Activated naive CD8-positive, alpha-beta T cell treated with anti-CD3 and anti-CD28 coated beads, Interleukin-2, amount 50 U/mL, for 24 hours (primary cell): ENCODE data around the gene GALT.

Experiments
- ATAC-seq: fragments of 150-1000 bp; cut with Tn5 transposase; one replicate; pipeline ENCODE4 v1.10.0; 2021
- DNase-seq: peaks from one replicate; pipeline ENCODE4 v3.0.0; 2021
- H3K27ac Mint-ChIP-seq: one replicate; pipeline ENCODE4 v1.8.0; 2021; ENCODE audit warnings: mild to moderate bottlenecking, mixed read lengths
- H3K27me3 Mint-ChIP-seq: one replicate; pipeline ENCODE4 v1.8.0; 2021; ENCODE audit warnings: mixed read lengths
- H3K36me3 Mint-ChIP-seq: one replicate; pipeline ENCODE4 v1.8.0; 2021; ENCODE audit warnings: low read depth, mixed read lengths
- H3K4me1 Mint-ChIP-seq: one replicate; pipeline ENCODE4 v1.8.0; 2021; ENCODE audit warnings: mixed read lengths
- H3K4me3 Mint-ChIP-seq: one replicate; pipeline ENCODE4 v1.8.0; 2021; ENCODE audit warnings: mild to moderate bottlenecking, moderate library complexity, mixed read lengths
- H3K9me3 Mint-ChIP-seq: one replicate; pipeline ENCODE4 v1.8.0; 2021; ENCODE audit warnings: mixed read lengths

Gene GALT

GRCh38 chr9:34646211-34647083, at the start of gene GALT:
TSS of gene GALT (plus strand) at chr9:34646675. CDS start at chr9:34646705, 30 bp downstream.
- H3K9me3 Mint-ChIP-seq: no peaks in the 10 kb centered on the region
- H3K27me3 Mint-ChIP-seq: no peaks in the 10 kb centered on the region
- H3K27ac Mint-ChIP-seq: peak within 1 kb of the TSS; percentile 89
- peaks cover 17% of the 10 kb centered on the region for H3K36me3 Mint-ChIP-seq
- peak; percentile 99 for DNase-seq
- peaks cover 26% of the 10 kb centered on the region for H3K4me1 Mint-ChIP-seq
- peak; percentile 82 for ATAC-seq
- H3K4me3 Mint-ChIP-seq: peak within 1 kb of the TSS; percentile 86

DNA sequence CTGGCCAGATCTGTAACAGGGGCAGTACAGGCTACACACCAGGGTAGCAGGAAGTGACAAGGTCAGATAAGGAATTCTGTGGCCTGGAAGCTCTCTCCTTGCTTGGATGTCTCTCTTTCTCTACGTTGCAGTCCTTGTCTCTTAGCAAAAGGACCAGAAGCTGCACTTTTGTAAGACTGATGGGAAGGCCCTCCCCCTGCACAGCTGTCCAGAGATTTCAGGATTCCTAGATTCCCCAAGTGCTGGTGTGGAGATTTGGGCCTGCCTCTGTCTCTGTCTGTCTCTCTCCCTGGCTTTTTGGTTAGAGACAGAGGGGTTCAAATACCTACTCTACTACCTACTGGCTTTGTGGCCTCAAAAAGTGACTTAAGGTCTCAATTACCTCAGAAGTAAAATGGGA, 46.9 kb upstream of the GALT start:
- peaks cover 22% of the 10 kb centered on the region for H3K27me3 Mint-ChIP-seq
- no peak for ATAC-seq
- H3K4me3 Mint-ChIP-seq: no peak overlapping the region
- no peaks in the 10 kb centered on the region for H3K4me1 Mint-ChIP-seq
- no peak overlapping the region for H3K27ac Mint-ChIP-seq
- H3K36me3 Mint-ChIP-seq: no peaks in the 10 kb centered on the region
- no peak for DNase-seq
- H3K9me3 Mint-ChIP-seq: no peaks in the 10 kb centered on the region

DNA sequence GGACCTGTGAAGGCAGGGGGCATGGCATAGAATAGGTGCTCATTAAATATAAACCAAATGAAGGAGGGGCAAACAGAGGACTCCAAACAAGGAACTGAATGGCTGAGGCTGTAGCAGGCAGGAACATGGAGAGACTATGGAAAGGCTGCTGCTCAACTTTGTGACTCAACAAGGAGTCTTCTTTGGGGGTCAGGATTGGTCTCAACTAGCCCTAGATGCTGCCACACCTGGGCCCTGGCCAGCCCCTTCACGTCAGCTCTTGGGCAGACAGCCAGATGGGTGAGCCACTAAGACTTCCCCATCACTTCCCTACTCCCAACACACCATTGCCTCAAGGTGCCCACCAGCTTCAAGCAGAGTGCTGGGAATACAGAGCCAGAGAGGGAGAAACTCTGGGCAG, 45.6 kb upstream of the GALT start:
- Mint-ChIP-seq H3K9me3 (no peaks in the 10 kb centered on the region), H3K27ac (no peak overlapping the region), H3K4me1 (no peaks in the 10 kb centered on the region), H3K4me3 (no peak overlapping the region), H3K27me3 (peaks cover 19% of the 10 kb centered on the region), H3K36me3 (no peaks in the 10 kb centered on the region)
- ATAC-seq (no peak), DNase-seq (no peak)

DNA sequence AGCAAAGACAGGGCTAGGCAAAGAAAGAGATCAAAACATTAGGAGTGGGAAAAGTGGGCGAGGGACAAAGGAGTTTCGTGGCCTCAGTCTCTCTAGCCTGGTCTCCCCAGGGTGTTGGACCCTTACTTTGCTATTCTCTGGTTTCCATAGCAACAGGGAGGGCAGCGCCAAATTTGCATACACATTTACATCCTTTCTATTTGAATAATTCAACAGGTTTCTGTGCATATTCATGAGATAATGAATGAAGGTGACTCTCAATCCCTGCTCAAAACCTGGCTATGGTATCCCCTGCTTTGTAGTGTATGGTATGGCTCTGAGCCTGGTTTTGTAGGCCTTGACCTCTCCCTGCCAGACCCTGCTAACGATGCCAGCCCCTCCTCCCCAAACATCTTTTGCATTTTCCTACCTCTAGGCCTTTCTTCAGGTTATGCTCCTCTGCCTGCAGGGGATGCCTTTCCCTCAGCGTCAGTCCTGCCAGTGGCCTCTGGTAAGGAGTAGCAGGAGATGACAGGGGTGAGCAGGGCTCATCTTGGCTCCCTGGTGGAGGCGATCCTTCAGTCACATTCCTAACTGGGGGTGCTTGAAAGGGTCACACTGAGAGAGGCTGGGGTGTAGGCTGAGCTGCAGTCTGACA, 44.4 kb upstream of the GALT start:
- Mint-ChIP-seq H3K27me3 (peaks cover 12% of the 10 kb centered on the region), H3K4me3 (no peak overlapping the region), H3K27ac (no peak overlapping the region), H3K9me3 (no peaks in the 10 kb centered on the region), H3K4me1 (no peaks in the 10 kb centered on the region), H3K36me3 (no peaks in the 10 kb centered on the region)
- ATAC-seq: no peak
- DNase-seq: no peak

GRCh38 chr9:34603610-34604231, 42.8 kb upstream of the GALT start:
- Mint-ChIP-seq H3K27ac (no peak overlapping the region), H3K9me3 (no peaks in the 10 kb centered on the region), H3K4me3 (no peak overlapping the region), H3K36me3 (no peaks in the 10 kb centered on the region), H3K27me3 (peaks cover 9% of the 10 kb centered on the region), H3K4me1 (no peaks in the 10 kb centered on the region)
- DNase-seq (peak; percentile 85), ATAC-seq (peak; percentile 83)

GRCh38 chr9:34606190-34606589, 40.3 kb upstream of the GALT start:
- no peak for ATAC-seq
- peaks cover 5% of the 10 kb centered on the region for H3K36me3 Mint-ChIP-seq
- no peak overlapping the region for H3K27ac Mint-ChIP-seq
- DNase-seq: no peak
- H3K4me1 Mint-ChIP-seq: peaks cover 7% of the 10 kb centered on the region
- no peaks in the 10 kb centered on the region for H3K9me3 Mint-ChIP-seq
- H3K4me3 Mint-ChIP-seq: no peak overlapping the region
- peaks cover 9% of the 10 kb centered on the region for H3K27me3 Mint-ChIP-seq

- H3K4me3 Mint-ChIP-seq: no peak overlapping the region
- DNase-seq (no peak), ATAC-seq (no peak)
- peaks cover 12% of the 10 kb centered on the region for H3K4me1 Mint-ChIP-seq
- peaks cover 4% of the 10 kb centered on the region for H3K27me3 Mint-ChIP-seq
- H3K36me3 Mint-ChIP-seq: peaks cover 9% of the 10 kb centered on the region
- H3K9me3 Mint-ChIP-seq: no peaks in the 10 kb centered on the region
- H3K27ac Mint-ChIP-seq: no peak overlapping the region
Observed at GRCh38 chr9:34606905-34607304, 39.6 kb upstream of the GALT start.

DNA sequence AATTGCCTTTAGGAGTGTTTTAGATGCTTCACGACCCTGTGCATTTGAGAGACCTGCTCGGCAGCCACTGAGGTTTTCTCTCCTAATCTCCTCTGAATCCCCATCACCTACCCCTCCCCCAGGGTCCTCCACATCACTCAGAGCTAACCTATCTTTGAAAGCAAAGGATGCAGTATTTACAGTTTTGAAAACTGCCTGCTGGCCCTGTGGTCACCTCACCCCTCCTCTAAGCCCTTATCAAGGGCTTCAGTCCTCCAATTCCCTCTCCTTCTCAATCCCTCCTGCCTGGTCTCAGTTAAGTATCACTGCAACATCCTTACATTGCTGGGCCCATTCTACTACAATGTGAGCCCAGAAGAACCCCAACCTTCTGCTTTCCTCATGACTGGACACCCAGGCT, 39.1 kb upstream of the GALT start:
- Mint-ChIP-seq H3K27ac (no peak overlapping the region), H3K9me3 (no peaks in the 10 kb centered on the region), H3K4me3 (no peak overlapping the region), H3K36me3 (peaks cover 9% of the 10 kb centered on the region), H3K27me3 (peaks cover 4% of the 10 kb centered on the region), H3K4me1 (peaks cover 14% of the 10 kb centered on the region)
- ATAC-seq (no peak), DNase-seq (no peak)

- no peak overlapping the region for H3K27ac Mint-ChIP-seq
- peak overlapping the region; percentile 88 for H3K4me3 Mint-ChIP-seq
- H3K9me3 Mint-ChIP-seq: no peaks in the 10 kb centered on the region
- H3K27me3 Mint-ChIP-seq: no peaks in the 10 kb centered on the region
- DNase-seq: no peak
- peaks cover 23% of the 10 kb centered on the region for H3K4me1 Mint-ChIP-seq
- peaks cover 9% of the 10 kb centered on the region for H3K36me3 Mint-ChIP-seq
- ATAC-seq: no peak
Observed at GRCh38 chr9:34610434-34611206, 35.9 kb upstream of the GALT start.

DNA sequence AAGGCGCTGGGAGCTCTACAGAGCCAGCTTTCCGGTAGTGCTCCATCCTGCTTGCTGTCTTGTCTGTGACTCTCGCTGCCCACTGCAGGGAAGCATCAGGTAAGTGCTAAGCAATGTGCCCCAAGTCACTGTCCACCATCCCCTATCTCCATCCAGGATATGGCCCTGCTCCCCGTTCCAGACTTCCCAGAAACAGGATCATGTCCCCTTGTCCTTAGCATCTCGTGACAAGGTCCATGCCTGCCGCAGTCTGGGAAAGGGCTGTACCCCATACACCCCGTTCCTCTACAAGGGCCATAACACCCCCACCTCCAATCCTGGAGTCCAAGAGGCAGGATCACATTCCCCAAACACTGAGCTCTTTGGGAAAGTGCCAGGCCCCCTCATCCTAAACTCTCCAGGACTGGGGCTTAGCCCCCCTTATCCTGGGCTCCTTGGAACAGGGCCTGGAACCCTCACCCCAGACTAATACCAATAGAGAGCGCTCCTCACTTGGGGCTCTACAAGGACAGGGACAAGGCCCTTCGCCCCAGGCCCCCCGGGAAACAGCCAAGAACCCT, 35.1 kb upstream of the GALT start:
- Mint-ChIP-seq H3K4me3 (peak overlapping the region; percentile 88), H3K27ac (peak overlapping the region; percentile 89), H3K9me3 (no peaks in the 10 kb centered on the region), H3K27me3 (no peaks in the 10 kb centered on the region), H3K36me3 (peaks cover 11% of the 10 kb centered on the region), H3K4me1 (peaks cover 23% of the 10 kb centered on the region)
- DNase-seq: no peak
- no peak for ATAC-seq

GRCh38 chr9:34611811-34612787, 34.4 kb upstream of the GALT start, which contains the start of gene RPP25L:
TSS of gene RPP25L (minus strand) at chr9:34612097. CDS start at chr9:34611296, 801 bp downstream.
- no peaks in the 10 kb centered on the region for H3K27me3 Mint-ChIP-seq
- H3K27ac Mint-ChIP-seq: peak within 1 kb of the TSS; percentile 89
- H3K36me3 Mint-ChIP-seq: peaks cover 16% of the 10 kb centered on the region
- DNase-seq: peak; percentile 84
- H3K4me1 Mint-ChIP-seq: peaks cover 23% of the 10 kb centered on the region
- H3K9me3 Mint-ChIP-seq: no peaks in the 10 kb centered on the region
- ATAC-seq: peak; percentile 89
- peak within 1 kb of the TSS; percentile 88 for H3K4me3 Mint-ChIP-seq

DNA sequence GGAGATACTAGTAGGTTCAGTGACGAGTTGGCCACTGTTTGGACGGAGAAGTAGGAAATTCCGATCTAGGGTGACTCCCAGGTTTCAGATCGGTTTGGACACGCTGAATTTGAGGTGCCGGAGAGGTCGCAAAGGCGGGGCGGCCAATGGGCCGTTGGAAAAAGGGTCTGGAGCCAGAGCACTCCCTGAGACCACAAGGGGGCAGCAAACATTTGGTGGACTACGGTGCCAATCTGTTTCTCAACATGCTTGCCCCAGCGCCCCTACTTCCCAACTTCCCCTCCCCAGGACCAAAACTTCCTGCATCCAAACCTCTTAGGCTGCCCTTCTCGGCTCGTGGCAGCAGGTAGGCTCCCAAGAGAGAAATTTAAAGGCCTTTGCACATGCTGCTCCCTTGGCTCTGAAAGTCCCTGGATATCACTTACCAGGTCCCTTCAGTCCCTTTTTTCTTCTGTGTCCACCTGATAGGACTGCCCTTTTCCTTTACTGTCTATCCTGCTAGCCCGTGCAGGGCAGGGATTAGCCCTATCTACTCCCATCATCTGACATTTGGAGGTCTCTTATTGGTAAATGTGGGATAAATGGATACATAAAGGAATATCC, 33.6 kb upstream of the GALT start:
- ATAC-seq (peak; percentile 53), DNase-seq (peak; percentile 82)
- Mint-ChIP-seq H3K9me3 (no peaks in the 10 kb centered on the region), H3K27me3 (no peaks in the 10 kb centered on the region), H3K36me3 (peaks cover 19% of the 10 kb centered on the region), H3K4me3 (peak overlapping the region; percentile 88), H3K4me1 (peaks cover 23% of the 10 kb centered on the region), H3K27ac (peak overlapping the region; percentile 89)

- no peak overlapping the region for H3K27ac Mint-ChIP-seq
- H3K27me3 Mint-ChIP-seq: no peaks in the 10 kb centered on the region
- no peak for ATAC-seq
- DNase-seq: no peak
- H3K9me3 Mint-ChIP-seq: no peaks in the 10 kb centered on the region
- peaks cover 33% of the 10 kb centered on the region for H3K4me1 Mint-ChIP-seq
- no peak overlapping the region for H3K4me3 Mint-ChIP-seq
- H3K36me3 Mint-ChIP-seq: peaks cover 19% of the 10 kb centered on the region
Observed at GRCh38 chr9:34615132-34615531, 31.3 kb upstream of the GALT start.
